GM19468 (cell line): Measurements from ENCODE around the gene XPR1.

Experiments
- ATAC-seq: cut with Tn5 transposase; IDR thresholded peaks from one replicate; pipeline ENCODE4 v1.9.1; 2021; ENCODE audit warnings: mild to moderate bottlenecking, moderate library complexity, moderate number of reproducible peaks; ENCODE audit not compliant: unreplicated experiment; ENCODE audit errors: extremely low read depth

The XPR1 gene

GRCh38 chr1:180631766-180632325 lies at the start of gene XPR1:
Gene XPR1, plus strand, starts transcription at chr1:180632022. Its CDS starts 180 bp downstream, at chr1:180632202.
- ATAC-seq: peak; percentile 98

GRCh38 chr1:180584869-180585268 lies 47.0 kb upstream of the XPR1 start:
- ATAC-seq: no peak

GRCh38 chr1:180585994-180586359 lies 45.8 kb upstream of the XPR1 start:
- ATAC-seq: no peak

GRCh38 chr1:180586671-180587155 lies 45.1 kb upstream of the XPR1 start:
- no peak for ATAC-seq

GRCh38 chr1:180588121-180588520 lies 43.7 kb upstream of the XPR1 start:
- no peak for ATAC-seq

- no peak for ATAC-seq
Observed at GRCh38 chr1:180590889-180591288, 40.9 kb upstream of the XPR1 start.

- no peak for ATAC-seq
Observed at GRCh38 chr1:180593382-180593781, 38.4 kb upstream of the XPR1 start.

GRCh38 chr1:180594723-180595122 lies 37.1 kb upstream of the XPR1 start:
- ATAC-seq: no peak

- no peak for ATAC-seq
Observed at GRCh38 chr1:180595966-180596365, 35.9 kb upstream of the XPR1 start.

- no peak for ATAC-seq
Observed at GRCh38 chr1:180597520-180597919, 34.3 kb upstream of the XPR1 start.

- no peak for ATAC-seq
Observed at GRCh38 chr1:180598333-180598974, 33.4 kb upstream of the XPR1 start.

- no peak for ATAC-seq
Observed at GRCh38 chr1:180600343-180600742, 31.5 kb upstream of the XPR1 start.

GRCh38 chr1:180601512-180601911 lies 30.3 kb upstream of the XPR1 start:
- no peak for ATAC-seq

GRCh38 chr1:180603223-180603849 lies 28.5 kb upstream of the XPR1 start:
- no peak for ATAC-seq

- ATAC-seq: no peak
Observed at GRCh38 chr1:180603850-180604226, 28.0 kb upstream of the XPR1 start.

- no peak for ATAC-seq
Observed at GRCh38 chr1:180606155-180606554, 25.7 kb upstream of the XPR1 start.

- ATAC-seq: no peak
Observed at GRCh38 chr1:180609643-180610555, 21.9 kb upstream of the XPR1 start.

GRCh38 chr1:180610556-180611015 lies 21.2 kb upstream of the XPR1 start:
- no peak for ATAC-seq

GRCh38 chr1:180611016-180611930 lies 20.5 kb upstream of the XPR1 start:
- no peak for ATAC-seq

- ATAC-seq: no peak
Observed at GRCh38 chr1:180612632-180613031, 19.2 kb upstream of the XPR1 start.
